ENCODE results near the gene MEIS1.

Gene MEIS1

DNA sequence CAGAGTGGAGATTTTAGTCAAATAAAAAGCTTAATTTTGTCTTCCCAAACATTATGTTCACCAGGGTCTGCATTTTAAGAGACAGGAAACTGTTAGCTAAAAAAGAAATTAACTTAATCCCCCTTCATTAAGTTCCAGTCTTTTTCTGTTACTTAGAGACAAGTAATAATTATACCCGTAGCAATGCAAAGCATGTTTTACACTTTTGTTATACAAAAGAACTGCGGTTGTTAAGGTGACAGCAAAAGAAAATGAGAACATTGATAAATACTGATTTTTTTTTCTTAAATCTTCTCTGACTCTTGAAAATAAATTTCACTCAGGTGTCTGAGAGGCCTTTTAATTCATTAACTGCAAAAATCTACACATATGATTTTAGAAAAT, 101.4 kb downstream of the MEIS1 start:
- no peak for DNase-seq (ENCODE audit: low spot score)
- POLR2A ChIA-PET (ENCODE audit: low non-redundant PET) = no interaction called here
- no peak overlapping the region for H3K27ac ChIP-seq
- CTCF ChIA-PET = no interaction called here
- TF ChIP-seq, protein P1, sequence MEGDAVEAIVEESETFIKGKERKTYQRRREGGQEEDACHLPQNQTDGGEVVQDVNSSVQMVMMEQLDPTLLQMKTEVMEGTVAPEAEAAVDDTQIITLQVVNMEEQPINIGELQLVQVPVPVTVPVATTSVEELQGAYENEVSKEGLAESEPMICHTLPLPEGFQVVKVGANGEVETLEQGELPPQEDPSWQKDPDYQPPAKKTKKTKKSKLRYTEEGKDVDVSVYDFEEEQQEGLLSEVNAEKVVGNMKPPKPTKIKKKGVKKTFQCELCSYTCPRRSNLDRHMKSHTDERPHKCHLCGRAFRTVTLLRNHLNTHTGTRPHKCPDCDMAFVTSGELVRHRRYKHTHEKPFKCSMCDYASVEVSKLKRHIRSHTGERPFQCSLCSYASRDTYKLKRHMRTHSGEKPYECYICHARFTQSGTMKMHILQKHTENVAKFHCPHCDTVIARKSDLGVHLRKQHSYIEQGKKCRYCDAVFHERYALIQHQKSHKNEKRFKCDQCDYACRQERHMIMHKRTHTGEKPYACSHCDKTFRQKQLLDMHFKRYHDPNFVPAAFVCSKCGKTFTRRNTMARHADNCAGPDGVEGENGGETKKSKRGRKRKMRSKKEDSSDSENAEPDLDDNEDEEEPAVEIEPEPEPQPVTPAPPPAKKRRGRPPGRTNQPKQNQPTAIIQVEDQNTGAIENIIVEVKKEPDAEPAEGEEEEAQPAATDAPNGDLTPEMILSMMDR (conservative IDR thresholded peaks at IDR 0.05; ENCODE audit: low read depth) = no peak

DNA sequence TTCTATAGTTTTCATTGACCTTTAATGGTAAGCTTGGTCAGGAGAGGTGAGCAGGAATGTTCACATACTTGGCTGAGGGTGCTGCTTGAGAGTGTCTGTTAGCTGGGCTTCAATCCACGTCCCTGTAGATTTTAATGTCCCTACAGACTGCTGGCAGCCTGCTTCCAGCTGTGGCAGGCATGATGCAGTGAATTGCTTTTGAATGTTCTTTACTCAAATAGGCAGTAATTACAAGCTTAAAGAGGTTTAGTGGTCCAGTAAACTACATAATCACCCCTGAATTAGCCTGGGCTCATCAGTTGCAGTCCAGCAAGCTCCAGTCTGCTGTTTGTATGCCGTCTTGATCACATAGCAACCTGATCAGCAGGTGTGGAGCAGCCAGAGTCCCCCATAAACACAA, 102.1 kb downstream of the MEIS1 start:
- TF ChIP-seq, protein P1 (conservative IDR thresholded peaks at IDR 0.05; ENCODE audit: low read depth) = no peak
- CTCF ChIA-PET = no interaction called here
- H3K27ac ChIP-seq = no peak overlapping the region
- no peak for DNase-seq (ENCODE audit: low spot score)
- POLR2A ChIA-PET (ENCODE audit: low non-redundant PET) = no interaction called here

DNA sequence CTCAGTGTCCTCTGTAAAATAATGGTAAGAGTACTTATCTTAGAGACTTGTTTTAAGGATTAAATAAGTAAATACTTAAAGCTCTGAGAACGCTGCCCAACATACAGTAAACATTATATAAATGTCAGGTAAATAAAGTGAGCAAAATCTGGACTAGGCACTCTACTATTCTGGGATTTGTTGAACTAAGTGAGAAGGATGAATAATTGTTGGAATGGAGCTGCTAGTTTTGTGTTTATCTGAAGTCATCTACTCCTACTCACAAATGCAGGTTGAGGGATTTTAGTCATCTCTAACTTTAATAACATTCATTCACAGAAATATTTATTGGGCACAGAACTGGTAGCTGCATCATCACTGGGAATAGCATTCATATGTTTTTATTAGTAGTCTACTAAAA, 103.4 kb downstream of the MEIS1 start:
- no peak overlapping the region for H3K27ac ChIP-seq
- CTCF ChIA-PET = interaction anchor here (0.6 kb wide), 1 partner anchor 736 kb away, joined by 3 read pairs; no protein-coding TSS in a partner anchor
- TF ChIP-seq, protein P1 (conservative IDR thresholded peaks at IDR 0.05; ENCODE audit: low read depth) = no peak
- DNase-seq (ENCODE audit: low spot score) = no peak
- POLR2A ChIA-PET (ENCODE audit: low non-redundant PET) = no interaction called here

DNA sequence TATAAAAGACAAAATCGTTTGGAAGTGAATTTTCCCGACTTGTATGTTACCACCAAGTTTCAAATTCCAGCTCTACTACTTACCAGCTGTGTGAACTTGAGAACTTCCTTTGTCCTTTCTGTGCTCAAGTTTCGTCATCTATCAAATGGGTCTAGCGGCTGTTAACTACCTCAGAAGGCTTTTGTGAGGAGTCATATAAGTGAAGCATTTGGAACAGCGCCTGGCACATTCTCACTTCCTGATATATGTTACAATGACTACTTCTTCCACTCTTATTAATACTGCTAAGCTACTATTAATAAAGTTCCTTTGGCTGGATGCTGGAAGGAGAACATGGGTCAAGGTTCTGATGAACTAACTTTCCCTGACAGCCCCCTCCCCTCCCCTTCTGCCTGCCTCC, 104.5 kb downstream of the MEIS1 start:
- no peak for DNase-seq (ENCODE audit: low spot score)
- H3K27ac ChIP-seq = no peak overlapping the region
- ChIA-PET CTCF (no interaction called here), POLR2A (ENCODE audit: low non-redundant PET) (no interaction called here)
- TF ChIP-seq, protein P1 (conservative IDR thresholded peaks at IDR 0.05; ENCODE audit: low read depth) = no peak

DNA sequence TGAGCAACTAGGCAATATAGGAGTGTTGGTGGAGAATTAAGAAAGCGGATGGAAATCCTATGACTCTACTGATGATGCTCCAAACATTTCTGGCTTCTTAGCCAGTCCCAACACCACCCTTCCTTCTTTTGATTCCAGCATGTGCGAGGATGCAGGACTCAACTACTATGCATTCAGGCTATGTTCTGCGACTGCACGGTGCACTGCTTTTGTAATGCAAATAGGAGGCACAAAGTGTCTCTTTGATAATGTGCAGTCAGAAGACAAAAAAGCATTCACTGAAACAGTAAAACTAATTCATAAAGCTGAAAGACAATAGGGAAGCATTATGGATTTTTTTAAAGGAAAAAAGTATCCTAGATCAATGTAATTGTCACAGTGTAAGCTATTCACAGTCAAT, 106.7 kb downstream of the MEIS1 start:
- no peak overlapping the region for H3K27ac ChIP-seq
- CTCF ChIA-PET = interaction anchor here (0.6 kb wide), 1 partner anchor 134 kb away, joined by 3 read pairs; no protein-coding TSS in a partner anchor
- TF ChIP-seq, protein P1 (conservative IDR thresholded peaks at IDR 0.05; ENCODE audit: low read depth) = no peak
- DNase-seq (ENCODE audit: low spot score) = no peak
- POLR2A ChIA-PET (ENCODE audit: low non-redundant PET) = no interaction called here

DNA sequence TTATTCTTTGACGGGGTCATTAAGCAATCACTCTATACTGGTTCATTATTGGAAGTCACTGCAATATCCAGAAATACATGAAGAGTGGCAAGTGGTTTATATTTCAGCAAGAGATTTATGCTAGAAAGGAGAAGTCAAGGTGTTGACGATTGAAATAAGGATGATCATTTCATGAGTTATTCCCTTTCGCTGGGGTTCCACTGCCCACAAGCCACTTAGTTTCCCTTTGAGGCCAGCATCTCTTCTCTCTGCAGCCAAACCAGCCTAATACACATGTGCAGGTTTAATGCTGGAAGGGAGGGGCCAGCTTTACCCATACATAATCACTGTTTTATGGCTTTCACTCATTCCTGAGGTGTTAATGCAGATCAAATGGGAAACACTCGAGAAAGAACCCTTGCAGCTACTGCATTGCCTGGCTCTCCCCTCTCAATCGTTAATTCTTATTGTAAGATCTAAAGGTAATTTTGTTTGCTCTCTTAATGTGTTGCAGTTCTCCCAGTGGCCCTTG, 108.4 kb downstream of the MEIS1 start:
- no peak for DNase-seq (ENCODE audit: low spot score)
- POLR2A ChIA-PET (ENCODE audit: low non-redundant PET) = no interaction called here
- TF ChIP-seq, protein P1 (conservative IDR thresholded peaks at IDR 0.05; ENCODE audit: low read depth) = no peak
- CTCF ChIA-PET = no interaction called here
- no peak overlapping the region for H3K27ac ChIP-seq

DNA sequence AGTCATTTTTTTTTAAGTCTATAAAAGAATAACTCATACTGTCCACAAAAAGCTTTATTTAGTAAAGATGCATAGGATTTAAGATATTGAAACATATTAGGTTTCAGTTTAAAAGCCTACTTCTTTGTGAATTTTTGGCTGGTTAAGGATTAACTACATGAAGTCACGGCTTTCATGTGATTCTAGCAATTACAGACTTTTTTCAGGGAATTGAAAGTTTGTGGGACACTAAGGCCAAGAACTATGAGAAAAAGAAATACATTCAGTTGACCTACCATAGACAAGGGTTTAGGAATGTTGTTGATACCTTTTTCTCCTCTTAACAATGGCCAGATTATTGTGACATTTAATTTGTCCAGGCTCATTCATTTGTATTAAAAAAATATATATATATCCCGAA, 109.3 kb downstream of the MEIS1 start:
- ChIA-PET CTCF (no interaction called here), POLR2A (ENCODE audit: low non-redundant PET) (no interaction called here)
- TF ChIP-seq, protein P1 (conservative IDR thresholded peaks at IDR 0.05; ENCODE audit: low read depth) = no peak

More for the DNA sequence above, 109.3 kb downstream of the MEIS1 start:
- DNase-seq (ENCODE audit: low spot score) = no peak
- no peak overlapping the region for H3K27ac ChIP-seq

Data from RWPE1 (cell line).